ENCODE measurements around the gene VMP1. TPM values are rescaled to one million over a fixed set of nuclear protein-coding genes. Genes with fewer than 3 reads are reported as not detected.

Gene VMP1
- total and polyA plus RNA-seq, 2 of the 13 experiments (the other 11 are each of a cell fraction or from before 2014, with no cell fraction given) = 186 to 271 TPM

DNA sequence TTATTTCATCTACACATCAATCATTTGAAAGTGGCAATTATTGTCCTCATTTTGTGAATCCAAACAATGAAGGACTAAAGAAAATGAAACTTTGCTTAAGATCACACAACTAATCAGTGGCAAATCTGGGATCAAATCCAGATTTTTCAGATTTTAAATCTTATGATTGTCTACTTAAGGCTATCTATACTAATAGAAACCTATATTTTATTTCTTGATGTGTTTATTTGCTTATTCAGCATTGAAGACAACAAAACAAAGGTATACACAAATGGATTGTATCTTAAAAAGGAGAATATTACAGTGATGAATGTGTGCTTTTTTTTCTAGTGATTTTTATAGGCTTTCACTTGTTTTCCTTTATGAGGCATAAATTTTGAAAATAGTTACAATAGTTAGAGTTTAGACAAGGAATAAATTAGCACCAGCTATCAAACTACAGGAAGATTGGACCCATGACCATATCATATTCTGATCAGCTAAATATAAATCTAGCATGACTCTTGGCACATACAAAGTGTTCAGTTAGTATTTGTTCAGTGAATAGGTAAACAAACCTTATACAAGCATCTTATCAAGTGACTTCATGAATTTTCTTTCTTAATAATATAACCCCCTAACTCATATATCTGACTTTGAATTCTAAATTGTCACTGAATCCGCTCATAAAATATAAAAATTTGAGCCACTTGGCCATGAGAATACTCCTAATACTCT is 20.5 kb downstream of the VMP1 start:
- BruUV-seq (replicated peaks) = no TSS peak
- Histone ChIP-seq H3K79me2 (ENCODE audit: insufficient read depth, low read length) (peaks cover 77% of the 10 kb centered on the region), H3K4me1 (ENCODE audit: insufficient read depth, low read length) (peaks cover 73% of the 10 kb centered on the region), H3K4me3 (replicated peaks in 1 of 3; ENCODE audit: insufficient read depth in 1 of 3, low read depth in 2 of 3, low read length in 3 of 3) (no peak overlapping the region), H3K27ac (ENCODE audit: extremely low read length, insufficient read depth, low read length) (peak overlapping the region; percentile 6), H3K4me2 (ENCODE audit: low read depth, low read length) (no peak overlapping the region), H3K9ac (ENCODE audit: insufficient read depth, low read depth, low read length) (no peak overlapping the region), H3K27me3 (ENCODE audit: control insufficient read depth in 1 of 2, insufficient read depth in 2 of 2, low read length in 2 of 2) (no peaks in the 10 kb centered on the region), H3K36me3 (replicated peaks in 1 of 2; ENCODE audit: control insufficient read depth in 1 of 2, insufficient read depth in 2 of 2, low read length in 2 of 2) (peaks cover 0 to 5% of the 10 kb centered on the region in 2 experiments; a peak in 2 of 5 replicates), H3K9me3 (ENCODE audit: low read length) (no peaks in the 10 kb centered on the region), H4K20me1 (ENCODE audit: insufficient read depth, low read length) (no peaks in the 10 kb centered on the region), H2AFZ (ENCODE audit: low read length) (no peak overlapping the region)
- in situ Hi-C loops (cut with HindIII; ENCODE audit: extremely low pct_ligation_motif_present, low pct_unique_long_range_greater_than_20kb) = no loop called here
- FAIRE-seq = no peak
- intact Hi-C loops (cut with micrococcal nuclease; ENCODE audit: unreplicated experiment) = no loop called here
- ChIA-PET POLR2A (interaction anchor here (0.6 to 2.7 kb wide), 2 partner anchors 21 to 388 kb away, joined by 3 to 7 read pairs; partner anchors contain the start of genes PTRH2 and VMP1), CTCF (ENCODE audit: low intra/inter-chr PET ratio, low total read pairs) (no interaction called here)
- ATAC-seq = no peak
- no peak for DNase-seq (ENCODE audit: low spot score)
- 95% methylated on average over 1 of the region's 1 CpG for WGBS (ENCODE audit: low lambda C conversion rate)
- TF ChIP-seq ZNF251 (CRISPR knock-in tag; IDR thresholded peaks at IDR 0.05) (no peak), GATAD2A (CRISPR knock-in tag; IDR thresholded peaks at IDR 0.05) (peak; percentile 36; the same call in 1 of the 2 replicates), ATM (IDR thresholded peaks at IDR 0.05; ENCODE audit: borderline replicate concordance) (peak; percentile 73; the same call in 1 of the 2 replicates), CBX5 (CRISPR knock-in tag; IDR thresholded peaks at IDR 0.05; ENCODE audit: borderline replicate concordance) (no peak), ATRX (CRISPR knock-in tag; IDR thresholded peaks at IDR 0.05; ENCODE audit: borderline replicate concordance) (no peak), PITX1 (CRISPR knock-in tag; IDR thresholded peaks at IDR 0.05) (no peak), NFKBIZ (CRISPR knock-in tag; IDR thresholded peaks at IDR 0.05) (no peak), BORCS8-MEF2B (CRISPR knock-in tag; IDR thresholded peaks at IDR 0.05) (no peak), ZFP82 (CRISPR knock-in tag; IDR thresholded peaks at IDR 0.05; ENCODE audit: borderline replicate concordance) (no peak), POGZ (CRISPR knock-in tag; IDR thresholded peaks at IDR 0.05) (no peak), CBX2 (IDR thresholded peaks at IDR 0.05; ENCODE audit: low read depth, low read length) (no peak), CBX2 (CRISPR knock-in tag; IDR thresholded peaks at IDR 0.05; ENCODE audit: low read depth) (no peak)
- TF ChIP-seq, protein P1, sequence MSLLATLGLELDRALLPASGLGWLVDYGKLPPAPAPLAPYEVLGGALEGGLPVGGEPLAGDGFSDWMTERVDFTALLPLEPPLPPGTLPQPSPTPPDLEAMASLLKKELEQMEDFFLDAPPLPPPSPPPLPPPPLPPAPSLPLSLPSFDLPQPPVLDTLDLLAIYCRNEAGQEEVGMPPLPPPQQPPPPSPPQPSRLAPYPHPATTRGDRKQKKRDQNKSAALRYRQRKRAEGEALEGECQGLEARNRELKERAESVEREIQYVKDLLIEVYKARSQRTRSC (CRISPR knock-in tag; IDR thresholded peaks at IDR 0.05; ENCODE audit: low read depth) = no peak
- TF ChIP-seq, protein P2, sequence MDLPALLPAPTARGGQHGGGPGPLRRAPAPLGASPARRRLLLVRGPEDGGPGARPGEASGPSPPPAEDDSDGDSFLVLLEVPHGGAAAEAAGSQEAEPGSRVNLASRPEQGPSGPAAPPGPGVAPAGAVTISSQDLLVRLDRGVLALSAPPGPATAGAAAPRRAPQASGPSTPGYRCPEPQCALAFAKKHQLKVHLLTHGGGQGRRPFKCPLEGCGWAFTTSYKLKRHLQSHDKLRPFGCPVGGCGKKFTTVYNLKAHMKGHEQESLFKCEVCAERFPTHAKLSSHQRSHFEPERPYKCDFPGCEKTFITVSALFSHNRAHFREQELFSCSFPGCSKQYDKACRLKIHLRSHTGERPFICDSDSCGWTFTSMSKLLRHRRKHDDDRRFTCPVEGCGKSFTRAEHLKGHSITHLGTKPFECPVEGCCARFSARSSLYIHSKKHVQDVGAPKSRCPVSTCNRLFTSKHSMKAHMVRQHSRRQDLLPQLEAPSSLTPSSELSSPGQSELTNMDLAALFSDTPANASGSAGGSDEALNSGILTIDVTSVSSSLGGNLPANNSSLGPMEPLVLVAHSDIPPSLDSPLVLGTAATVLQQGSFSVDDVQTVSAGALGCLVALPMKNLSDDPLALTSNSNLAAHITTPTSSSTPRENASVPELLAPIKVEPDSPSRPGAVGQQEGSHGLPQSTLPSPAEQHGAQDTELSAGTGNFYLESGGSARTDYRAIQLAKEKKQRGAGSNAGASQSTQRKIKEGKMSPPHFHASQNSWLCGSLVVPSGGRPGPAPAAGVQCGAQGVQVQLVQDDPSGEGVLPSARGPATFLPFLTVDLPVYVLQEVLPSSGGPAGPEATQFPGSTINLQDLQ (CRISPR knock-in tag; IDR thresholded peaks at IDR 0.05) = no peak
- TF ChIP-seq, protein P3, sequence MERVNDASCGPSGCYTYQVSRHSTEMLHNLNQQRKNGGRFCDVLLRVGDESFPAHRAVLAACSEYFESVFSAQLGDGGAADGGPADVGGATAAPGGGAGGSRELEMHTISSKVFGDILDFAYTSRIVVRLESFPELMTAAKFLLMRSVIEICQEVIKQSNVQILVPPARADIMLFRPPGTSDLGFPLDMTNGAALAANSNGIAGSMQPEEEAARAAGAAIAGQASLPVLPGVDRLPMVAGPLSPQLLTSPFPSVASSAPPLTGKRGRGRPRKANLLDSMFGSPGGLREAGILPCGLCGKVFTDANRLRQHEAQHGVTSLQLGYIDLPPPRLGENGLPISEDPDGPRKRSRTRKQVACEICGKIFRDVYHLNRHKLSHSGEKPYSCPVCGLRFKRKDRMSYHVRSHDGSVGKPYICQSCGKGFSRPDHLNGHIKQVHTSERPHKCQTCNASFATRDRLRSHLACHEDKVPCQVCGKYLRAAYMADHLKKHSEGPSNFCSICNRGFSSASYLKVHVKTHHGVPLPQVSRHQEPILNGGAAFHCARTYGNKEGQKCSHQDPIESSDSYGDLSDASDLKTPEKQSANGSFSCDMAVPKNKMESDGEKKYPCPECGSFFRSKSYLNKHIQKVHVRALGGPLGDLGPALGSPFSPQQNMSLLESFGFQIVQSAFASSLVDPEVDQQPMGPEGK (CRISPR knock-in tag; IDR thresholded peaks at IDR 0.05) = no peak
- TF ChIP-seq, protein P4, sequence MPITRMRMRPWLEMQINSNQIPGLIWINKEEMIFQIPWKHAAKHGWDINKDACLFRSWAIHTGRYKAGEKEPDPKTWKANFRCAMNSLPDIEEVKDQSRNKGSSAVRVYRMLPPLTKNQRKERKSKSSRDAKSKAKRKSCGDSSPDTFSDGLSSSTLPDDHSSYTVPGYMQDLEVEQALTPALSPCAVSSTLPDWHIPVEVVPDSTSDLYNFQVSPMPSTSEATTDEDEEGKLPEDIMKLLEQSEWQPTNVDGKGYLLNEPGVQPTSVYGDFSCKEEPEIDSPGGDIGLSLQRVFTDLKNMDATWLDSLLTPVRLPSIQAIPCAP (CRISPR knock-in tag; IDR thresholded peaks at IDR 0.05; ENCODE audit: low read depth) = no peak
- TF ChIP-seq, protein P5, sequence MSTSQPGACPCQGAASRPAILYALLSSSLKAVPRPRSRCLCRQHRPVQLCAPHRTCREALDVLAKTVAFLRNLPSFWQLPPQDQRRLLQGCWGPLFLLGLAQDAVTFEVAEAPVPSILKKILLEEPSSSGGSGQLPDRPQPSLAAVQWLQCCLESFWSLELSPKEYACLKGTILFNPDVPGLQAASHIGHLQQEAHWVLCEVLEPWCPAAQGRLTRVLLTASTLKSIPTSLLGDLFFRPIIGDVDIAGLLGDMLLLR (CRISPR knock-in tag; IDR thresholded peaks at IDR 0.05) = no peak
